ACHN (cell line): ENCODE data around the gene SLC2A2.

ENCODE experiments used
- DNase-seq: peaks from one replicate; pipeline ENCODE4 v3.0.0-alpha.2; 2015
- in situ Hi-C: cut with HindIII; loops from 2 replicates; pipeline ENCODE4 v1.10.0; 2017; ENCODE audit warnings: low sequenced_read_pairs, low pct_ligation_motif_present, low pct_unique_long_range_greater_than_20kb

The SLC2A2 gene

DNA sequence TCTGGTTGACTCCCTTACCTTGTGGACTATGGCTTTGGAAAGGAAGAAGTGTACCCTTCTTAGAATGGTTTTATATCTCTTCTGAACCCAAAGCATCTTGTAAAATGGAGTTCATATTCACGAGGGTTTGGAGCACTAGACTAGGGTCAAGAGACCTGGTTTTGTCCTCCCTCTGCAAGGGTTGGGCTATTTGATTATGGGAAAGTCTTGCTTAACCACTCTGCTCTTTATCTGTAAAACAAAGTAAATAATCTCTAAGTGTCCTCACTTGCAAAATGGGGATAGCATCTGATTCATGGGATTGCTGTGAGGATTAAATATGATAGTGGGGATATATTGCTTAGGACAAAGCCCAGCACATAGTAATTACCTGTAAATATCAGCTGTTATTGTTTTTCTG lies 17.9 kb upstream of the SLC2A2 start:
- no peak for DNase-seq
- in situ Hi-C loops, result no loop called here

DNA sequence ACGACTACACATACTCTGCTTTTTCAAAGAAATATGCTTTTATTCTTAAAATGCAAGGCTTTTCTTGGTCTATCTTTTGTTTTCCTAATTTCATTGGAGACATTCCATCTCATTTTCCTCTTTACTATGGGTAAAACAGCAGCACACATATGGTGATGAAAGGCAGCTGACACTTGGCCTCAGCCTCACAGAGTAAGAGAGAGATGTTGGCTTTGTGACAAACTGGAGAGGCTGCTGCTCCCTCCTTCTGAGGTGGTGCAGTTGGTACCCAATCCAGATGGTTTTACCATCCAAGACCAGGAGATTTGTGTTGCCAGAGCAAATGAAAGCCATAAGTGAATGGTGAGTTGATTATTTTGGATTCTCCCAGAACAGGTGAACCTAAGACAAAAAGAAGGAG lies 13.2 kb upstream of the SLC2A2 start:
- in situ Hi-C loops, result no loop called here
- no peak for DNase-seq

DNA sequence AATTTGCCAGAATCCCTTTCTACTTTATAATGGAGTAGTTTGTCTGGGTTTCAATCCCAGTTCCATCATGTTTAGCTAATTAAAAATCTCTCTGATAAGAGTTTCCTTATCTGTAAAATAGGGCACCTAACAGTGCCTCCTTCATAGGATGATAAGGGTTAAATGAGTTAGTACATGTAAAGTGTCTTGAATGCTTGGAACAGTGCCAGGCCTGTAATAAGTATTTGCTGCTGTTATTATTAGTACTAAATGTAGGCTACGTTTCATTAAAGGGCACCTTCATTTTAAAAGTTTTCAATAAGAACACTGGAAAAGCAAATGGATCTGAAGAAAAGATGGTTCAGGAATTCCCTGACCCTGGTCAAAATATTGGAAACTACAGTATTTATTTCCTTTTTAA lies 11.8 kb upstream of the SLC2A2 start:
- no peak for DNase-seq
- in situ Hi-C loops, result no loop called here

DNA sequence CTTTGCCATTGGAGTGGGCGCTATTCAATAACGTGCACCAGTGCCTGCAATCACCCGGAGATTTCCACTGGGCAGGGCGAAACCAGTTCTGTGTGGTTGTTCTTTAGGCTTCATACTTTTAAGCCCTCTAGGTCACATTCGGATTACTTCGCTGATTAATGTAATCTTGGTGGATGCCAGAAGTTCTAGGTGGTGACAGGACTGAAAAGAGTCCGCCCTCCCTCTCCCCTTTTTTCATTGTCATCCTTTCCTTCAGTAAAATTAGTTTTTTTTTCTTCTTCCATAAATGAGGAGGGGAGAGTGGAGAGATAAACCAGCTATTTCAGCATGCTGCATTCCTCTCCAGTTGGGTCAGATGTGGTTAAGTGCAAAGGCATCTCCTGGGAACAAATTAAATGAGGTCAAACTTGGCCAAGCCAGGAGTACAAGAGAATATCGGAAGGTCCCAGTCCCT lies 2.3 kb upstream of the SLC2A2 start:
- DNase-seq, result peak; percentile 83
- in situ Hi-C loops, result no loop called here

DNA sequence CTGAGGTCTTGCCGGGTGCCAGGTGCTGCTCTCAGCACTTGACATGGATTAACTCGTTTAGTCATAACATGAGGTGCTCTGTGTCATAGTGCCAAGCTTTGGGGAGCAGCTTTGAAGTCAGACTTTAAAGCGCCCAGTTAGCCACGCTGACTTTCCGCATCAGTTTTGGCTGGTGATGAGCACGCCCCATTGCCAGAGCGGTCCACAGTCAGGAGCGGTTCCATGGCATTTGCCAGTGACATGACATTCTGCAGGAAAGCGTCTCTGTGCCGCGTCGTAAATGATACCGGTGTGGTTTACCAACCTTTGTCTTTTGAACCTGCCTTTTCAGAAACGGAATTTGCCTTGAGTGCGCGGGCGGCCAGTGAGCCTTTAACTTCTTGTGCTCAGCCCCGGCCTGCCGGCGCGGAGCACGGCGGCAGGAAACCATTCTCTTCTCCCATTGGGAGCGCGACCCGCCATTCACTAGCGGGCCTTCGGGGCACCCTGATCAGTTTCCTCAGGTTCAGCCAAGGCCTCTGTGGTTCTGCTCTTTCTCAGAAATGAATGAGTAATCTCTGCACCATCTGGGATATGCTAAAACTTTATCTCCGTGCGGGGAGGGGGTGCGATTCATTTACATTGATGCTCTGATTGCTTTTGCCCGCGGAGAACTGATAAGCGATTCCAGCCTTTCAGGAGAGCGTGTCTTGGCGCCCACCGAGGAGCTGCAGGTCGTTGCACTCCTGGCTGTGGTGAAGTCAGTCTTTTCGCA lies 1.7 kb upstream of the SLC2A2 start:
- DNase-seq, result peak; percentile 86
- in situ Hi-C loops, result no loop called here

DNA sequence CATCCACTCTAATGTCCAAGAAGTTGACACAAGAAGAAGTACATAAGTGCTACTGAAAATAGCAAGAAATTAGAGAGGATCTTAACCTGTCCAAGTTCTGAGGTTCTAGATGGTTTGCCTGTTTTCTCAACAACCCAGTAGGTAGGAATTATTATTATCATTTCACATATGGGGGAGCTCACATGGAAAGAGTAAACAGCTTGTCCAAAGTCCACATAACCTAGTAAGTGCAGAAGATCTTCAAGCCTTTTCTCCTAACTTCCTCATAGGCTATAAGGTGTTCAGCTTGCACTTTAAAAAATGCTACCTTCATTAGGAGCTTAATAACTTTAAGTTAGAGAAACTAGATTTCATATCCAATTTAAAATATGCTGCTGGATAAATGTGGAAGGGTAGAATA lies 3.0 kb downstream of the SLC2A2 start:
- no peak for DNase-seq
- in situ Hi-C loops, result no loop called here

DNA sequence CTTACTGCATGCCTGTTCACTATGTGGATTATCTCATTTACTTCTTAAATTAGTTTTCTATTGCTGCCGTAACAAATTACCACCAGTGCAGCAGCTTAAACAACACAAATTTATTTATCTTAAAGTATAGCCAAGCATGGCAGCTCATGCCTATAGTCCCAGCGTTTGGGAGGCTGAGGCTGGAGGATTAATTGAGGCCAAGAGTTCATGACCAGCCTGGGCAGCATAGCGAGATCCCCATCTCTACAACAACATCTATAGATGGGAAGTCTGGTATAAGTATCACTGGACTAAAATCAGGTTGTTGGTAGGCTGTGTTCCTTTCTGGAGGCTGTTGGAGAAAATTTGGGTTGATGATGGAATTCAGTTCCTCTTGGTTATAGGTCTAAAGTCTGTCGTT lies 5.1 kb downstream of the SLC2A2 start:
- DNase-seq, result no peak
- in situ Hi-C loops, result no loop called here

DNA sequence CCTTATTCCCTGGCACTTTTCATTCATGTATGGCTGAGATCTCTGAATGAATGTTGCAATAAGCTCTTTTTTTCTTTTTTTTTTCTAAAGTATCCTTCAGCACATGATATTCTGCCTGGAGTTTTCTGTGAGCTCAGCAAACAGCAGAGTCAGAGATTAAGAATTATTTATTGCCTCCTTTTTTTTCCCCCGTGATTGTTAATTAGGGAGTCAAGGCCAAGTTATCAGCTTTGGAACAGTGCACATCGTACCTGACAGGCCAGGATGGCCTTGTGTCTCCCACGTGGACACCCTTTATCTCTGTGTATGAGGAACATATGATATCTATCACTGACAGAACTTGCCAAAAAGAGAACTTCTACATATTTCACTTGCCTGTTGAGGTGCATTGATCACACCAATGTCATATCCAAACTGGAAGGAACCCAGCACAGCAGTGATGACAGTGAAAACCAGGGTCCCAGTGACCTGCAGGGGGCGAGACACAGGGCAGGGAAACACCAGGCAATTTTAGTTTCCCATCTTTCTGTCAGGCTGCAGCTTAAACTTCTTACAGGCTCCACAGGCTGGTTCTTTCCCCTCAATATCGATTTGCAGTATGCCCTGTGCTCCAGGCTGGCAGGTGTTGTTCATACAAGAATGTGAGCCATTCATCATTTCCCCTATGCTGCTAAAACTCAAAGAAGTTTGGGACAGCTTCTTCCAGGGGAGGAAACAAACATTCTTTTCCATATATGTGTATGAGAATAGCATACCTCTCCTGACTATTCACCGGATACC lies 8.2 kb downstream of the SLC2A2 start:
- peak; percentile 11 for DNase-seq
- in situ Hi-C loops, result no loop called here

DNA sequence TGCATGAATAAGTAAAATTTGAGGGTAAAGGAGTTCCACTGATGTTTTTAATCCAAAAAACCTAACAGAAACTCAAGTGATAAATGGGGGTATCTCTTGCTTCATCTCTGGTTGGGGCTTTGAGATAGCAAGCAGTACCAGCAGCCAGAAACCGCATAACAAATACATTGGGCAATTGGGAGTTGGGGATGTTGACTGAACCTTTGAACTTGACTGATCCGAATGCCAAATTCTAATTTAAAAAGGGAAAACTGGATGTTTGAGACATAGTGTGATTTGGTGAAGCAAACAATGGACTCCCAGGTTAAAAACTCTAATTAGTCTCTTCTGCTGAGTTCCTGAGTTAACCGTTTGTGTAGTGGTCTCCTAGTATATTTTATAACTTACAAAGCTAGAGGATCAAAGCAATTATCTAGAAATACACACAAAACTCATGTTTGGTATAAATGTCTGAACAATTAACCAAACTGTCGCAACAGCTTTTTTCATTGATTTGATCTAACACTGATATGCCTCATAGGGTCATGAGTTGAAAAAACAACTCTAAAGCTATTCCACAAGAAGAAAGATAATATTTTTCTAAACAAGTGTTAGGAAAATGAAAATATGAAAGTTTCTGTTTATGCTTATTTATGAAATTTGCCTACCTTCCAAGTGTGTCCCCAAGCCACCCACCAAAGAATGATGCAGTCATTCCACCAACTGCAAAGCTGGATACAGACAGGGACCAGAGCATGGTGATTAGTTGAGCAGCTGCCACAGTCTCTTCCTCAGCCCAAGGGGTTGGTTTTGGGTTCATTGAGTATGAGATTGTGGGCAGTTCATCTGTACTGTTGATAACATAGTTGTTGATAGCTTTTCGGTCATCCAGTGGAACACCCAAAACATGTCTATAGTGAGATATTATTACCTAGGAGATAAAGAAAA lies 12.4 kb downstream of the SLC2A2 start:
- in situ Hi-C loops, result no loop called here
- no peak for DNase-seq

DNA sequence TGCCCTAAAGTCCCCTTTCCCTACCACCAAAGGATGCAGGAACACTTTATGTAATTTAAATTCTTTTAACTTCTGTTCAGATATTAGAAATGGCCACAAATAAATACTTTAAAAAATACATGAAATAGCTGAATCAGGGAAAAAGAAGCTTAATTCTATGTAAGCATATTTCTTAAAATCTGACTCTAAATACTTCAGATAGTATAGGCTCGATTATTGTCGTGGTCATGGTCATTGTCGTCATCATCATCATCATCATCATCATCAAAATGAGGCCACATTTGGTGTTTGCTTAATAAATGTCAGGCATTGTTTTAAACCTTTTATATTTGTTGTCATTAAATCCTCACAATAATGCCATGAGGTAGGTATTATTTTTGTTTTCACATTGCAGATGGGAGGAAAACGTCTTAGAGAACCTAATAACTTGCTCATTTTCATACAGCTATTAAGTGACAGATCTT lies 14.6 kb downstream of the SLC2A2 start:
- no peak for DNase-seq
- in situ Hi-C loops, result no loop called here

DNA sequence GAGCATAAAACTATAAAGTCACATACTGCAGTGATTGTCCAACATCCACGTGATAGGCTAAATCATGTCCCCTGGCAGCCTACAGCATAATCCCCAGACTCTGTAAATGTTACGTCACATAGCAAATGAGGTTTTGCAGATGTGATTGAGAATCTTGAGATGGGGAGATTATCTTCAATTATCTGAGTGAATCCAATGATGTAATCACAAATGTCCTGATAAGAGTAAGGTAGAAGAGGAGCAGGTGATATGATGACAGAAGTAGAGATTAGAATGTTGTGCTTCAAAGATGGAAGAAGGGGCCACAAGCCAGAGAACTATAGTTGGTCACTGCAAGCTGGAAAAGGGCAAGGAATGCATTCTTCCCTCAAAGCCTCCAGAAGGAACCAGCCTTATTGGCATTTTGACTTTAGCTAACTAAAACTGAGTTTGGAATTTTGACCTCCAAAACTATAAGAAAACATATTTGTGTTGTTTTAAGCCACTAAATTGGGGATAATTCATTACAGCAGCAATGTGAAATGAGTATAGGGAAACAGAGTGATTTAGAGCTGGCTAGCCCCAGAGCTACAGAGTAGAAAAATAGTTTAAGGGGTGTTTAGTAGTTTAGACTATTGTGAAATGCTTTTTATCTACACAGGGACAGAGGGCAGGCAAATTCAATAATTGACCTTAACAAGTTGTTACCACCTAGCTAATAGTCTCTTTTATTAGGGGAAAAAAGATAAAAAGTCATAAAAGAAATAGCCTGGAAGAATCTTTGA lies 15.2 kb downstream of the SLC2A2 start:
- DNase-seq, result no peak
- in situ Hi-C loops, result no loop called here

DNA sequence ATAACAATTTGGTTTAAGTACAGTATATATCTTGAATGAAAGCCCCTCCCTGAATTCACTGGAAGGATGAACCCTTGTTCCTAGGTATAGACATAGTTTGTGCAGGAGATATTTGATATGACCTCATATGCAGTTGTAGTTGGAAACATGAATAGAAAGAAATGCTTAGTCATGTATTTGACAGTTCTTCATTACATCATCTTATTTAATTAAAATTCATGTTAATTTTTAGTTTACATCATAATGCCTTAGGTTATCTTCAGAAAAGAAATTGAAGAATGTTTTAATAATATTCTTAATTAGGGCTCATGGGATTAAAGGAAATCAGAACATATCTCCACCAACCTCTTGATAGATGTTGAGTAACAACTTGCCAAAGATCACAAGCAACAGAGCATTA lies 19.2 kb downstream of the SLC2A2 start:
- in situ Hi-C loops, result no loop called here
- DNase-seq, result no peak

DNA sequence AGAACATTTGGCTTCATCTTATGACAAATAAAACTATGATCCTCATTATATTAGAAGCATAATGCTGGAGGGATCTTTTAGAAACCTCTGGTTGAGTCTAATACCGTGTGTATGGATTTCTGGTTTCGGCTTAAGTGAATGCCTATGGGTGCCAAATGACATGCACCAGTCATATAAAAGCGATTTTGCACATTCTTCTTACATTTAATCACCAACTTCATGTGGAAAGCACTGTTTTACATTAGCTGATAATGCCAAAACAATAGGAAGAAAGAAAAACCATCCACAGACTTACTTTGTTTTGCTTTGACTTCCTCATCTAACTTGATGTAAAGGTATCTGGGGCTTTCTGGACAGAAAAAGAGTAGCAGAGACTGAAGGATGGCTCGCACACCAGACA lies 20.9 kb downstream of the SLC2A2 start:
- DNase-seq, result no peak
- in situ Hi-C loops, result no loop called here

DNA sequence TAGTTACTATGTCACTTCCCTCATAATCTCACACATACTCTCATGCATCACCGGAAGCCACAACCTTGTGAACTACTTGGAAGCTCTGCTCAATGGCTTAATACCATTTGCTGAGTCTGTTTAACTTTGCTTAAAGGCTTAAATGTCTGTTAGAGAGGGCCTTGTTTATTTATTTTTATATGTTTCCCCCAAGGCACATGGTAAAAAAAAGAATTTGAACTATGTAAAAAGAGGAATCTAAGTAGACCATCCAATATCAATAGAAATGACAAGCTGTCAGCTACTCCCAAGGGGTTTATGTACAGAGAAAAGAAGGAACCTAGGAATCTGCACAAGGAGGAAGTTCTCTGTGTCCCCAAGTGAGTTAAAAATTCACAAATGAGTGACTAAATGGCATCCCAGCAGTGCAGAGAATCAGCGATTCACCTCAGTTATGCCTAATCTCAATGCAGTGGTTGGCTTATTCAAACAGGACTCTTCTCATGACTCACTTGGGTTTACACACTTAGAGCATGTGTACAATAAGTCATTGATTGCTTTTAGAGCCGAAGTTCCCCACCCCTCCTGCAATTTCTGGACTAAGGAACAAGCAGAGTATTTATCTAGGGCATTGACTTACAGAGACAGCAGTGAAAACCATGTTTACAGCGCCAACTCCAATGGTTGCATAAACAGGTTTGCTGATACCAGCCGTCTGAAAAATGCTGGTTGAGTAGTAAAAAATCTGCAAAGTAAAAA lies 24.4 kb downstream of the SLC2A2 start:
- peak; percentile 86 for DNase-seq
- in situ Hi-C loops, result no loop called here

DNA sequence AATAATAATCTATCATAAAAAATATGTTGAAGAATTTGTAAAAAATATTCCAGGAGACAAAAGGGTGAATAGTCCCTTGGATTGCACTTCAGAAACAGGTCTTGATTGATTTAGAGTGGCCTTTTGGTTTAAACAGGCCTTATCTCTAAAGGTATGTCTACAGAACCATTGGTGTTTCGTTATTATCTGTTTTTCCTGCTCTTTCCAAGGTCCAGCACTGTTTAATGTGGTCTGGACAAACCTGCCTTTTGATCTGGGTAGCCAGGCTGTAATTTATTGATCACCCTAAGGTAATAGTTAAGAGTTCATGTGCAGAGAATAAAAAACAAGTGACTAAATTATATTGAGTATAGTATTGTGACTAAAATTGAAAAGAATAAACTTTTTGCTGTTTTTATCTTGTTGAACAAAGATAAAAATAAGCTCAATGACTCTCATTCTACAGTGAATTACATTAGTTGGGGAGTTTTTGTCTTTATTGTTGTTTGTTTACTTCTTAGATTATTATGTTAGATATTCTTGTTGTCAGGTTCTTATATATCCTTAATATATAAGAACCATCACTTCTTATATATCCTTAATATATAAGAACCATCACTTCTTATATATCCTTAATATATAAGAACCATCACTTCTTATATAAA lies 25.1 kb downstream of the SLC2A2 start:
- no peak for DNase-seq
- in situ Hi-C loops, result no loop called here

DNA sequence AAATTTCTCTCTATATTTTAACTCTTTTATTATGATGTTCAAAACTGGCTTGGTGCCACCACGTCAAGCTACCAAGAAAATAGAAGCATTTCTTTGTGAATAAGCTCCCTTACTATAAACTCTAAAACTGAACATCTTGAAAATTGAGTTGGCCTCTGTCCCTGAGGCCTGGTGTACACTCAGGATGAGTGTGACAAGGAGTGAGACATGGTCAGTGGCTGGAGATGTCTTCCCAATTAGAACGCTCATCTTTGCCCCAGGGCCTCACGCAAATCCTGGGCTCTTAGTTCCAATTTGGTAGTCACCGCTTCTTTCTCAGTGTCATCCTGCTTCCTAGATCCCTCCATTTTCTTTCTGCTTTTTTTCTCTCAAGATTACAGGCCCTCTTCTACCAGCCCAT lies 26.2 kb downstream of the SLC2A2 start:
- DNase-seq, result no peak
- in situ Hi-C loops, result no loop called here

DNA sequence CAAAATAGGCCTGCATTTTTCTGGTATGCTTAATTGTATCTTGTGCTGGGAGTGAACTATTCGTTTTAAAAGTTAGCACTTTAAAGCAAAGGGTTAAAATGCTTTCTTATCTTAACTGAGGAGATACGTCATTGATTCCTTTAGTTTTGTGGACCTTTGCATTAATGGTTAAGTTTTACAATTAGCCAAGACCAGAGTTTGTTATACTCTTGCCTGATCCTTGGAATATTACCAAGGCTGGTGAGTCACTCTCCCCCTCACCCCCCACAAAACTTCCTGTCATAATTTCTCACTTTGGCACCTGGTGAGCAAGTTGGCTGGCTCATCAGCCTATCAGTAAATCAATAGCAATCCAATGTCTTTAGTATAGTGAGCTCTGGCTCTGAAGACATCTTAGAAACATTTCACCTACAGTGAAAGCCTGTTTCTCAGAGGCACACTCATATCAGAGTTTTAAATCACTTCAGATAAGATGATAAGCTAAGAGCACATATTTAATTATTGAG lies 26.7 kb downstream of the SLC2A2 start:
- in situ Hi-C loops, result no loop called here

More for the DNA sequence above, 26.7 kb downstream of the SLC2A2 start:
- peak; percentile 72 for DNase-seq
